ENCODE results near the gene ACTL10. TPM values are rescaled to one million over a fixed set of nuclear protein-coding genes. Genes with fewer than 3 reads are reported as not detected.

ACTL10 gene
- total and polyA plus RNA-seq, 2 of the 13 experiments (the other 11 are each of a cell fraction or from before 2014, with no cell fraction given): not detected

GRCh38 chr20:33649201-33649681, 17.5 kb upstream of the ACTL10 start (continued):
- TF ChIP-seq, protein P1, sequence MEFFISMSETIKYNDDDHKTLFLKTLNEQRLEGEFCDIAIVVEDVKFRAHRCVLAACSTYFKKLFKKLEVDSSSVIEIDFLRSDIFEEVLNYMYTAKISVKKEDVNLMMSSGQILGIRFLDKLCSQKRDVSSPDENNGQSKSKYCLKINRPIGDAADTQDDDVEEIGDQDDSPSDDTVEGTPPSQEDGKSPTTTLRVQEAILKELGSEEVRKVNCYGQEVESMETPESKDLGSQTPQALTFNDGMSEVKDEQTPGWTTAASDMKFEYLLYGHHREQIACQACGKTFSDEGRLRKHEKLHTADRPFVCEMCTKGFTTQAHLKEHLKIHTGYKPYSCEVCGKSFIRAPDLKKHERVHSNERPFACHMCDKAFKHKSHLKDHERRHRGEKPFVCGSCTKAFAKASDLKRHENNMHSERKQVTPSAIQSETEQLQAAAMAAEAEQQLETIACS (CRISPR knock-in tag; IDR thresholded peaks at IDR 0.05): no peak
- TF ChIP-seq LRRFIP1 (CRISPR knock-in tag; conservative IDR thresholded peaks at IDR 0.05) (no peak), SRSF4 (IDR thresholded peaks at IDR 0.05; ENCODE audit: low read depth, low read length, poor library complexity, severe bottlenecking) (no peak), TOE1 (CRISPR knock-in tag; IDR thresholded peaks at IDR 0.05) (no peak), ZNF337 (CRISPR knock-in tag; IDR thresholded peaks at IDR 0.05; ENCODE audit: borderline replicate concordance, low read depth) (no peak), HMGA1 (CRISPR knock-in tag; conservative IDR thresholded peaks at IDR 0.05) (no peak), TMF1 (CRISPR knock-in tag; IDR thresholded peaks at IDR 0.05; ENCODE audit: low read depth) (no peak), CCAR2 (optimal IDR thresholded peaks at IDR 0.05; ENCODE audit: low read depth, low read length) (no peak), FOXO4 (CRISPR knock-in tag; conservative IDR thresholded peaks at IDR 0.05) (0 out of 2 replicates have a peak, but pooled peaks have one; percentile 40), SRF (IDR thresholded peaks at IDR 0.05; ENCODE audit: low read depth, low read length) (no peak), KDM2A (CRISPR knock-in tag; IDR thresholded peaks at IDR 0.05; ENCODE audit: borderline replicate concordance, low read depth) (peak; percentile 46; the same call in 1 of the 2 replicates), ATF2 (CRISPR knock-in tag; IDR thresholded peaks at IDR 0.05) (no peak), ZBTB38 (CRISPR knock-in tag; IDR thresholded peaks at IDR 0.05) (peak; percentile 47; the same call in 1 of the 2 replicates)
- TF ChIP-seq, protein P2, sequence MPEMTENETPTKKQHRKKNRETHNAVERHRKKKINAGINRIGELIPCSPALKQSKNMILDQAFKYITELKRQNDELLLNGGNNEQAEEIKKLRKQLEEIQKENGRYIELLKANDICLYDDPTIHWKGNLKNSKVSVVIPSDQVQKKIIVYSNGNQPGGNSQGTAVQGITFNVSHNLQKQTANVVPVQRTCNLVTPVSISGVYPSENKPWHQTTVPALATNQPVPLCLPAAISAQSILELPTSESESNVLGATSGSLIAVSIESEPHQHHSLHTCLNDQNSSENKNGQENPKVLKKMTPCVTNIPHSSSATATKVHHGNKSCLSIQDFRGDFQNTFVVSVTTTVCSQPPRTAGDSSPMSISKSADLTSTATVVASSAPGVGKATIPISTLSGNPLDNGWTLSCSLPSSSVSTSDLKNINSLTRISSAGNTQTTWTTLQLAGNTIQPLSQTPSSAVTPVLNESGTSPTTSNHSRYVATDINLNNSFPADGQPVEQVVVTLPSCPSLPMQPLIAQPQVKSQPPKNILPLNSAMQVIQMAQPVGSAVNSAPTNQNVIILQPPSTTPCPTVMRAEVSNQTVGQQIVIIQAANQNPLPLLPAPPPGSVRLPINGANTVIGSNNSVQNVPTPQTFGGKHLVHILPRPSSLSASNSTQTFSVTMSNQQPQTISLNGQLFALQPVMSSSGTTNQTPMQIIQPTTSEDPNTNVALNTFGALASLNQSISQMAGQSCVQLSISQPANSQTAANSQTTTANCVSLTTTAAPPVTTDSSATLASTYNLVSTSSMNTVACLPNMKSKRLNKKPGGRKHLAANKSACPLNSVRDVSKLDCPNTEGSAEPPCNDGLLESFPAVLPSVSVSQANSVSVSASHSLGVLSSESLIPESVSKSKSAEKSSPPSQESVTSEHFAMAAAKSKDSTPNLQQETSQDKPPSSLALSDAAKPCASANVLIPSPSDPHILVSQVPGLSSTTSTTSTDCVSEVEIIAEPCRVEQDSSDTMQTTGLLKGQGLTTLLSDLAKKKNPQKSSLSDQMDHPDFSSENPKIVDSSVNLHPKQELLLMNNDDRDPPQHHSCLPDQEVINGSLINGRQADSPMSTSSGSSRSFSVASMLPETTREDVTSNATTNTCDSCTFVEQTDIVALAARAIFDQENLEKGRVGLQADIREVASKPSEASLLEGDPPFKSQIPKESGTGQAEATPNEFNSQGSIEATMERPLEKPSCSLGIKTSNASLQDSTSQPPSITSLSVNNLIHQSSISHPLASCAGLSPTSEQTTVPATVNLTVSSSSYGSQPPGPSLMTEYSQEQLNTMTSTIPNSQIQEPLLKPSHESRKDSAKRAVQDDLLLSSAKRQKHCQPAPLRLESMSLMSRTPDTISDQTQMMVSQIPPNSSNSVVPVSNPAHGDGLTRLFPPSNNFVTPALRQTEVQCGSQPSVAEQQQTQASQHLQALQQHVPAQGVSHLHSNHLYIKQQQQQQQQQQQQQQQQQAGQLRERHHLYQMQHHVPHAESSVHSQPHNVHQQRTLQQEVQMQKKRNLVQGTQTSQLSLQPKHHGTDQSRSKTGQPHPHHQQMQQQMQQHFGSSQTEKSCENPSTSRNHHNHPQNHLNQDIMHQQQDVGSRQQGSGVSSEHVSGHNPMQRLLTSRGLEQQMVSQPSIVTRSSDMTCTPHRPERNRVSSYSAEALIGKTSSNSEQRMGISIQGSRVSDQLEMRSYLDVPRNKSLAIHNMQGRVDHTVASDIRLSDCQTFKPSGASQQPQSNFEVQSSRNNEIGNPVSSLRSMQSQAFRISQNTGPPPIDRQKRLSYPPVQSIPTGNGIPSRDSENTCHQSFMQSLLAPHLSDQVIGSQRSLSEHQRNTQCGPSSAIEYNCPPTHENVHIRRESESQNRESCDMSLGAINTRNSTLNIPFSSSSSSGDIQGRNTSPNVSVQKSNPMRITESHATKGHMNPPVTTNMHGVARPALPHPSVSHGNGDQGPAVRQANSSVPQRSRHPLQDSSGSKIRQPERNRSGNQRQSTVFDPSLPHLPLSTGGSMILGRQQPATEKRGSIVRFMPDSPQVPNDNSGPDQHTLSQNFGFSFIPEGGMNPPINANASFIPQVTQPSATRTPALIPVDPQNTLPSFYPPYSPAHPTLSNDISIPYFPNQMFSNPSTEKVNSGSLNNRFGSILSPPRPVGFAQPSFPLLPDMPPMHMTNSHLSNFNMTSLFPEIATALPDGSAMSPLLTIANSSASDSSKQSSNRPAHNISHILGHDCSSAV (CRISPR knock-in tag; IDR thresholded peaks at IDR 0.05; ENCODE audit: borderline replicate concordance): no peak
